Tongue (tissue), 2 donors: ENCODE data around the gene ZNF407. TPM values are rescaled to one million over a fixed set of nuclear protein-coding genes. Genes with fewer than 3 reads are reported as not detected.
"Not testable (repeated sequence)": the region's sequence is repeated elsewhere in the genome, so short reads cannot be mapped to it uniquely, and the experiment has no call there.

Source experiments
- DNase-seq: peaks from one replicate; pipeline ENCODE4 v3.0.0-alpha.2; 2015
- total RNA-seq: library from RNA; depleted of rRNA; stranded (reverse); fragments of >200 nt; gene quantifications from one replicate; pipeline ENCODE4 v1.2.3, GENCODE V29; 2014

ZNF407 gene
- total RNA-seq = 30.8 TPM

GRCh38 chr18:74597662-74598349, at the start of gene ZNF407:
Gene ZNF407 (plus strand): TSS chr18:74597870. CDS start chr18:74631020, 33,150 bp downstream.
- DNase-seq = peak; percentile 97

- no peak for DNase-seq
Observed at GRCh38 chr18:74549591-74550104, 48.0 kb upstream of the ZNF407 start.

GRCh38 chr18:74550886-74551285, 46.8 kb upstream of the ZNF407 start:
- DNase-seq = no peak

GRCh38 chr18:74551452-74551851, 46.2 kb upstream of the ZNF407 start:
- no peak for DNase-seq

- peak; percentile 93 for DNase-seq
Observed at GRCh38 chr18:74551936-74552555, 45.6 kb upstream of the ZNF407 start.

- no peak for DNase-seq
Observed at GRCh38 chr18:74556126-74556525, 41.5 kb upstream of the ZNF407 start.

GRCh38 chr18:74558096-74558495, 39.6 kb upstream of the ZNF407 start:
- no peak for DNase-seq

GRCh38 chr18:74562131-74562730, 35.4 kb upstream of the ZNF407 start:
- no peak for DNase-seq

- DNase-seq = no peak
Observed at GRCh38 chr18:74562775-74563174, 34.9 kb upstream of the ZNF407 start.

- DNase-seq = no peak
Observed at GRCh38 chr18:74563999-74564398, 33.7 kb upstream of the ZNF407 start.

- not testable (repeated sequence) for DNase-seq
Observed at GRCh38 chr18:74565164-74565563, 32.5 kb upstream of the ZNF407 start.

GRCh38 chr18:74565993-74566392, 31.7 kb upstream of the ZNF407 start:
- not testable (repeated sequence) for DNase-seq

- no peak for DNase-seq
Observed at GRCh38 chr18:74567822-74568221, 29.8 kb upstream of the ZNF407 start.

GRCh38 chr18:74569401-74569800, 28.3 kb upstream of the ZNF407 start:
- DNase-seq = no peak

- DNase-seq = no peak
Observed at GRCh38 chr18:74570266-74570665, 27.4 kb upstream of the ZNF407 start.

GRCh38 chr18:74571895-74572680, 25.6 kb upstream of the ZNF407 start:
- DNase-seq = no peak

- no peak for DNase-seq
Observed at GRCh38 chr18:74573053-74573452, 24.6 kb upstream of the ZNF407 start.

- no peak for DNase-seq
Observed at GRCh38 chr18:74574916-74575315, 22.8 kb upstream of the ZNF407 start.

- no peak for DNase-seq
Observed at GRCh38 chr18:74577019-74577418, 20.7 kb upstream of the ZNF407 start.

GRCh38 chr18:74579496-74580065, 18.1 kb upstream of the ZNF407 start:
- DNase-seq = peak; percentile 9

GRCh38 chr18:74582642-74583041, 15.0 kb upstream of the ZNF407 start:
- DNase-seq = no peak

GRCh38 chr18:74587441-74587840, 10.2 kb upstream of the ZNF407 start:
- no peak for DNase-seq
